Upper lobe of right lung (tissue), 1 donor: ENCODE measurements around the gene RHBDD1. TPM values are rescaled to one million over a fixed set of nuclear protein-coding genes. Genes with fewer than 3 reads are reported as not detected.

ENCODE experiments used
- ATAC-seq: fragments of 200-7000 bp; cut with Tn5 transposase; one replicate; pipeline ENCODE4 v1.9.1; 2020; ENCODE audit warnings: mild to moderate bottlenecking, moderate library complexity
- DNase-seq: peaks from one replicate; pipeline ENCODE4 v3.0.0-alpha.2; 2020
- H3K27ac ChIP-seq: fragments of 200-600 bp; one replicate; pipeline ENCODE4 v1.8.0; 2022
- H3K27me3 ChIP-seq: fragments of 200-600 bp; one replicate; pipeline ENCODE4 v1.8.0; 2022; ENCODE audit warnings: mild to moderate bottlenecking
- H3K36me3 ChIP-seq: fragments of 200-600 bp; one replicate; pipeline ENCODE4 v1.8.0; 2022
- H3K4me1 ChIP-seq: fragments of 200-600 bp; one replicate; pipeline ENCODE4 v1.8.0; 2022
- H3K4me3 ChIP-seq: fragments of 200-600 bp; one replicate; pipeline ENCODE4 v1.8.0; 2022; ENCODE audit warnings: mild to moderate bottlenecking
- H3K9me3 ChIP-seq: fragments of 200-600 bp; one replicate; pipeline ENCODE4 v1.8.0; 2022
- CTCF ChIP-seq: fragments of 200-600 bp; IDR thresholded peaks from one replicate; pipeline ENCODE4 v1.8.0; 2022; ENCODE audit warnings: antibody characterized with exemption
- intact Hi-C: fragments of 100-400 bp; cut with DNase I; formaldehyde crosslinking; loops from one replicate; pipeline ENCODE4 v1.11.0; 2022
- total RNA-seq: library from RNA; stranded (reverse); fragmentation: NEBNext Ultra II Directional; extraction: Animal tissue kit (Norgen Biotek cat#: 25700); gene quantifications from one replicate; pipeline ENCODE4 v1.2.1, GENCODE V29; 2021
- donor health status: DM: no; HTN: yes; CAD: no; lungs with severe emphysema.

RHBDD1 gene
- total RNA-seq, 1 donor from 2014 or later, result 38.4 TPM

GRCh38 chr2:226882606-226883005 lies 46.8 kb downstream of the RHBDD1 start:
- ATAC-seq, result no peak
- Histone ChIP-seq H3K27me3 (no peaks in the 10 kb centered on the region), H3K27ac (no peak overlapping the region), H3K4me3 (no peak overlapping the region), H3K9me3 (no peaks in the 10 kb centered on the region), H3K36me3 (no peaks in the 10 kb centered on the region), H3K4me1 (no peaks in the 10 kb centered on the region)
- intact Hi-C loops, result no loop called here
- no peak for TF ChIP-seq CTCF
- DNase-seq, result no peak

GRCh38 chr2:226883296-226883795 lies 47.5 kb downstream of the RHBDD1 start:
- Histone ChIP-seq H3K4me1 (no peaks in the 10 kb centered on the region), H3K27me3 (no peaks in the 10 kb centered on the region), H3K4me3 (no peak overlapping the region), H3K36me3 (no peaks in the 10 kb centered on the region), H3K9me3 (no peaks in the 10 kb centered on the region), H3K27ac (no peak overlapping the region)
- no peak for TF ChIP-seq CTCF
- no peak for DNase-seq
- no peak for ATAC-seq
- intact Hi-C loops, result no loop called here

DNA sequence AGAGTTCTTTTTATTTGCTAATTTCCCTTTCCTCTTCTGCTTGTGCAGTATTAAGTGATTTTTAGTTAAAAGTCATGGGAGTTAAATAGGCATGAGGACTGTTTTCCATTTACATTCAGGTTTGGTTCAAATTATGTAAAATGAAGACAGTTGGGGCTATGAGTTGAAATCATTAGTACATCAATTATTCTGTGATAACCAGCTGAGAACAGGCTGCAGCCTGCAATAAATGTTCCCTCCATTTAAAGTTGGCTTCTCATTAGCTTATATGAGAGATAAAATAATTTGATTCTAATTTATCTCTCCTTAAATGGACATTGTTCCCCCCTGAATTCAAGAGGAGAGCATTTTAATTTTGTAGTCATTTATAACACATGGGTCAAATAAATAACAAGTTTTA lies 48.3 kb downstream of the RHBDD1 start:
- Histone ChIP-seq H3K4me3 (no peak overlapping the region), H3K27ac (no peak overlapping the region), H3K9me3 (no peaks in the 10 kb centered on the region), H3K4me1 (no peaks in the 10 kb centered on the region), H3K27me3 (no peaks in the 10 kb centered on the region), H3K36me3 (no peaks in the 10 kb centered on the region)
- intact Hi-C loops, result no loop called here
- DNase-seq (no peak), ATAC-seq (no peak)
- TF ChIP-seq CTCF, result no peak

GRCh38 chr2:226885769-226886435 lies 50.0 kb downstream of the RHBDD1 start:
- no peak overlapping the region for H3K27ac ChIP-seq
- H3K4me1 ChIP-seq, result no peaks in the 10 kb centered on the region
- H3K9me3 ChIP-seq, result no peaks in the 10 kb centered on the region
- no peak for ATAC-seq
- H3K4me3 ChIP-seq, result no peak overlapping the region
- intact Hi-C loops, result no loop called here
- no peaks in the 10 kb centered on the region for H3K36me3 ChIP-seq
- TF ChIP-seq CTCF, result no peak
- no peaks in the 10 kb centered on the region for H3K27me3 ChIP-seq
- DNase-seq, result no peak

DNA sequence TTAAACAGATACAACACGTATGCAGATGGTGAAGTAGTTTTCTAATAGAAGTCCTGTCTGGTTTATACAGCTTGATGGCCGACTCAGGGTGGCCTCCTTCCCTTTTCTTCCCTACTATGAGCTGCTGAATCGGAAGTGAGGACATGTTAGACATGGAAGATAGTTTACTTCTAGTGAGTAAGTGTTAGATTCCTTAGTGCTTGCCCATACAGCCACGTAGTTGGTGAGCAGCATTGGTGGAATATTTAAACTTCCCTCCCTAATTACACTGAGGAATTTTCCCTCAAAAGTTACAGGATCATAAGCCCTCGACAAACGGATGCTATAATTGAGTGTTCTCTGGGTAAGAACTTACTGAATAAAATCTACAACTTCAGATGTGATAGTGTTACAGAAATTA lies 52.1 kb downstream of the RHBDD1 start:
- H3K36me3 ChIP-seq, result no peaks in the 10 kb centered on the region
- DNase-seq, result no peak
- H3K4me1 ChIP-seq, result peaks cover 3% of the 10 kb centered on the region
- no peaks in the 10 kb centered on the region for H3K27me3 ChIP-seq
- TF ChIP-seq CTCF, result no peak
- intact Hi-C loops, result no loop called here
- H3K9me3 ChIP-seq, result no peaks in the 10 kb centered on the region
- H3K4me3 ChIP-seq, result no peak overlapping the region
- ATAC-seq, result no peak
- H3K27ac ChIP-seq, result no peak overlapping the region
